ENCODE results near the gene GNRH2. TPM values are rescaled to one million over a fixed set of nuclear protein-coding genes. Genes with fewer than 3 reads are reported as not detected.

GNRH2 gene
- total RNA-seq, 4 donors from 2014 or later = not detected

- Histone ChIP-seq H3K4me3 (peak overlapping the region; percentile 41 to 56 (median 45)), H3K9me3 (no peaks in the 10 kb centered on the region), H3K36me3 (no peaks in the 10 kb centered on the region), H3K27me3 (peaks cover 0 to 63% (median 22%) of the 10 kb centered on the region in 4 donors), H3K4me1 (peaks cover 19 to 29% (median 25%) of the 10 kb centered on the region in 4 donors), H3K27ac (replicated peaks in 1 of 4) (no peak overlapping the region)
- 9% methylated on average over 25 of the region's 71 CpGs for WGBS
- intact Hi-C loops (cut with DNase I) = no loop called here
- no peak for TF ChIP-seq POLR2AphosphoS5 (IDR thresholded peaks at IDR 0.05)
- no peak for TF ChIP-seq EP300 (IDR thresholded peaks at IDR 0.05)
- no peak for TF ChIP-seq POLR2A (IDR thresholded peaks at IDR 0.05; ENCODE audit: low read depth)
- TF ChIP-seq CTCF (IDR thresholded peaks at IDR 0.05) = no peak
- DNase-seq (ENCODE audit: extremely low spot score) = no peak
These were observed 39.0 kb downstream of the GNRH2 start for GRCh38 chr20:3082306-3082951.

GRCh38 chr20:3082955-3083952, 39.8 kb downstream of the GNRH2 start:
- Histone ChIP-seq H3K4me3 (peak overlapping the region; percentile 41 to 56 (median 45)), H3K36me3 (no peaks in the 10 kb centered on the region), H3K4me1 (peaks cover 19 to 29% (median 25%) of the 10 kb centered on the region in 4 donors), H3K27me3 (peaks cover 0 to 63% (median 22%) of the 10 kb centered on the region in 4 donors), H3K27ac (replicated peaks in 1 of 4) (no peak overlapping the region), H3K9me3 (no peaks in the 10 kb centered on the region)
- DNase-seq (ENCODE audit: extremely low spot score) = no peak
- intact Hi-C loops (cut with DNase I) = no loop called here
- WGBS = 57% methylated on average over 23 of the region's 76 CpGs
- TF ChIP-seq EP300 (IDR thresholded peaks at IDR 0.05) = no peak
- no peak for TF ChIP-seq POLR2AphosphoS5 (IDR thresholded peaks at IDR 0.05)

- 85% methylated on average over 8 of the region's 28 CpGs for WGBS
- H3K9me3 ChIP-seq = no peaks in the 10 kb centered on the region
- H3K27ac ChIP-seq (replicated peaks in 1 of 4) = no peak within 1 kb of the TSS
- no peak within 1 kb of the TSS for H3K4me3 ChIP-seq
- no peak for DNase-seq (ENCODE audit: extremely low spot score)
- peaks cover 19 to 29% (median 25%) of the 10 kb centered on the region in 4 donors for H3K4me1 ChIP-seq
- peaks cover 0 to 56% (median 22%) of the 10 kb centered on the region in 4 donors for H3K27me3 ChIP-seq
- H3K36me3 ChIP-seq = no peaks in the 10 kb centered on the region
- intact Hi-C loops (cut with DNase I) = no loop called here
- no peak for TF ChIP-seq POLR2AphosphoS5 (IDR thresholded peaks at IDR 0.05)
These were observed 41.0 kb downstream of the GNRH2 start, which contains the start of gene AVP for GRCh38 chr20:3084283-3084985. AVP (minus strand) TSS chr20:3084724; CDS start chr20:3084674, 50 bp downstream.

- DNase-seq (ENCODE audit: extremely low spot score) = no peak
- WGBS = 87% methylated on average over 7 of the region's 7 CpGs
- intact Hi-C loops (cut with DNase I) = no loop called here
- H3K36me3 ChIP-seq = no peaks in the 10 kb centered on the region
- H3K4me3 ChIP-seq = no peak overlapping the region
- peaks cover 0 to 57% (median 22%) of the 10 kb centered on the region in 4 donors for H3K27me3 ChIP-seq
- no peaks in the 10 kb centered on the region for H3K9me3 ChIP-seq
- TF ChIP-seq POLR2AphosphoS5 (IDR thresholded peaks at IDR 0.05) = no peak
- no peak for TF ChIP-seq CTCF (IDR thresholded peaks at IDR 0.05)
- TF ChIP-seq EP300 (IDR thresholded peaks at IDR 0.05) = no peak
- no peak for TF ChIP-seq POLR2A (IDR thresholded peaks at IDR 0.05; ENCODE audit: low read depth)
- no peak overlapping the region for H3K27ac ChIP-seq (replicated peaks in 1 of 4)
- peaks cover 19 to 29% (median 25%) of the 10 kb centered on the region in 4 donors for H3K4me1 ChIP-seq
These were observed 41.6 kb downstream of the GNRH2 start for GRCh38 chr20:3084986-3085360.

GRCh38 chr20:3085571-3086072, 42.2 kb downstream of the GNRH2 start:
- Histone ChIP-seq H3K4me1 (peaks cover 16 to 29% (median 25%) of the 10 kb centered on the region in 4 donors), H3K4me3 (no peak overlapping the region), H3K27ac (replicated peaks in 1 of 4) (no peak overlapping the region), H3K36me3 (no peaks in the 10 kb centered on the region), H3K9me3 (no peaks in the 10 kb centered on the region), H3K27me3 (peaks cover 0 to 61% (median 22%) of the 10 kb centered on the region in 4 donors)
- intact Hi-C loops (cut with DNase I) = no loop called here
- WGBS = 98% methylated on average over 7 of the region's 8 CpGs
- TF ChIP-seq EP300 (IDR thresholded peaks at IDR 0.05) (no peak), POLR2A (IDR thresholded peaks at IDR 0.05; ENCODE audit: low read depth) (no peak)
- DNase-seq (ENCODE audit: extremely low spot score) = no peak

Data from esophagus muscularis mucosa (tissue), 4 donors.